Testis (tissue), 2 donors: ENCODE results near the gene PDE6A.

Source experiments
- POLR2A ChIP-seq: fragments of 450-650 bp; IDR thresholded peaks from one replicate; pipeline ENCODE4 v1.6.1; 2017; ENCODE audit warnings: antibody characterized with exemption, mild to moderate bottlenecking, moderate library complexity
- TF ChIP-seq, protein P1 (sequence below), 3 experiments: fragments of 450-650 bp in 2 of 3; fragments of 200-600 bp in 1 of 3; sonication (generic) in 1 of 3; IDR thresholded peaks; one replicate each; pipeline ENCODE4 v1.5.1; 2016 to 2019; ENCODE audit warnings: antibody characterized with exemption in 3 of 3, mild to moderate bottlenecking in 2 of 3, moderate library complexity in 1 of 3

DNA sequence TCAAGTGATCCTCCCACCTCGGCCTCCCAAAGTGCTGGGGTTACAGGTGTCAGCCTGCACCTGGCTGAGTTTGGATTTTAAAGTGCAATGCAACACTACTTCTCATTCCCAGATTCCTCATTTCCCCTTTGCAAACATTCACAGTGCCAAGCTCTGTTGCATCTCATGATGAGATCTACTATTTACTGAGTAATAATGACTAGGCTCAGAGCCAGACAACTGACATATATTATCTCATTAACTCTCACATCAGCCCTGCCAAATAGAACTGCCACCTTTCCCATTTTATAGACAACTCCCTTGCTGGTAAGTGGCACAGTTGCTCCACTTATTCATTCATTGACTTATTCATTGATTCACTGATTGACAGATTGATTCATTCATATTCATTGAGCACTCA lies 7.0 kb downstream of the PDE6A start:
- no peak for TF ChIP-seq POLR2A
- TF ChIP-seq, protein P1, sequence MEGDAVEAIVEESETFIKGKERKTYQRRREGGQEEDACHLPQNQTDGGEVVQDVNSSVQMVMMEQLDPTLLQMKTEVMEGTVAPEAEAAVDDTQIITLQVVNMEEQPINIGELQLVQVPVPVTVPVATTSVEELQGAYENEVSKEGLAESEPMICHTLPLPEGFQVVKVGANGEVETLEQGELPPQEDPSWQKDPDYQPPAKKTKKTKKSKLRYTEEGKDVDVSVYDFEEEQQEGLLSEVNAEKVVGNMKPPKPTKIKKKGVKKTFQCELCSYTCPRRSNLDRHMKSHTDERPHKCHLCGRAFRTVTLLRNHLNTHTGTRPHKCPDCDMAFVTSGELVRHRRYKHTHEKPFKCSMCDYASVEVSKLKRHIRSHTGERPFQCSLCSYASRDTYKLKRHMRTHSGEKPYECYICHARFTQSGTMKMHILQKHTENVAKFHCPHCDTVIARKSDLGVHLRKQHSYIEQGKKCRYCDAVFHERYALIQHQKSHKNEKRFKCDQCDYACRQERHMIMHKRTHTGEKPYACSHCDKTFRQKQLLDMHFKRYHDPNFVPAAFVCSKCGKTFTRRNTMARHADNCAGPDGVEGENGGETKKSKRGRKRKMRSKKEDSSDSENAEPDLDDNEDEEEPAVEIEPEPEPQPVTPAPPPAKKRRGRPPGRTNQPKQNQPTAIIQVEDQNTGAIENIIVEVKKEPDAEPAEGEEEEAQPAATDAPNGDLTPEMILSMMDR (IDR thresholded peaks at IDR 0.05): no peak
